Measurements from ENCODE around the gene SERPINB3.

SERPINB3 gene

DNA sequence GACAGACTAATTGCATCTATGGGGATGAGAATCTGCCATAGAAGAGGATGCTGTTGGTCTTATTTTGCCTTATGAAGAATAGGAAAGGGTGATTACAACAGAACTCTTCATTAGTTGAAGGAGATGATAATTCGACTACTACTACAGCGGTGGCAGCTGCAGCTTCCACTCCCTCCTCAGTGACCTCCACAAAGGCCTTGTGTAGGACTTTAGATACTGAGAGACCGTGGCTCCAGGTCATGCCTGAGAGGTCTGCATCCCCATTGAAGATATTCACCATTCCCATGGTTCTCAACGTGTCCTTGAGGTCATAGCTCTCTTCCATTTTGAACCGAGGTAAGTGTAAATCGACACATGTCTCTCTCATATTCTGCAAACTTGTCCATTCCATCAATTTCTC lies 24.0 kb downstream of the SERPINB3 start:
- H3K9me3 ChIP-seq = no peaks in the 10 kb centered on the region
- no peaks in the 10 kb centered on the region for H3K36me3 ChIP-seq
- no peak for DNase-seq
- H3K4me1 ChIP-seq = no peaks in the 10 kb centered on the region
- no peaks in the 10 kb centered on the region for H3K27me3 ChIP-seq
- TF ChIP-seq CTCF (IDR thresholded peaks at IDR 0.05; ENCODE audit: low read depth, low read length) = no peak
- no peak overlapping the region for H3K4me3 ChIP-seq (ENCODE audit: low read depth, low read length)

- H3K4me1 ChIP-seq = no peaks in the 10 kb centered on the region
- H3K27me3 ChIP-seq = no peaks in the 10 kb centered on the region
- TF ChIP-seq CTCF (IDR thresholded peaks at IDR 0.05; ENCODE audit: low read depth, low read length) = no peak
- H3K9me3 ChIP-seq = no peaks in the 10 kb centered on the region
- no peak overlapping the region for H3K4me3 ChIP-seq (ENCODE audit: low read depth, low read length)
- H3K36me3 ChIP-seq = no peaks in the 10 kb centered on the region
- DNase-seq = no peak
Observed at GRCh38 chr18:63627819-63628218, 33.9 kb downstream of the SERPINB3 start.

DNA sequence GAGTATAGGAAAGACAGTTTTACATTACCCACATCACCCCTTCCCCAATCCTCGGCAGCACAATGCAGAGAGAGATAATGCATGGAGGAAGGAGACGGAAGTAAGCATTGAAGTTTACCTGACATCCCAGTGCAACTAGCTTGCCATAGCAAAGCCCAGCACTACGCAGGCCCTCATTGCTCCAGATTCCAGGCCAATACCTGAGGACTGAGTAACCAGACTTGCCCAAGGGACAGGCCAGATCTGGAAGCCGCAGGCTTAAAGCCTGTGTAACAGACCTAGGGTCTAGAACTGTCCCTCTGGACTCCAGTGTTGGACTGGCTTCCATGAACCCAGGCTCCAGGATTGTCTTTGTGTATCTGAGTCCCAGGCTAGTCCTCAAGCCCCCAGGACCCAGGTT lies 35.3 kb downstream of the SERPINB3 start:
- TF ChIP-seq CTCF (IDR thresholded peaks at IDR 0.05; ENCODE audit: low read depth, low read length) = no peak
- H3K4me1 ChIP-seq = no peaks in the 10 kb centered on the region
- H3K9me3 ChIP-seq = no peaks in the 10 kb centered on the region
- H3K4me3 ChIP-seq (ENCODE audit: low read depth, low read length) = no peak overlapping the region
- H3K27me3 ChIP-seq = no peaks in the 10 kb centered on the region
- H3K36me3 ChIP-seq = no peaks in the 10 kb centered on the region
- DNase-seq = no peak

DNA sequence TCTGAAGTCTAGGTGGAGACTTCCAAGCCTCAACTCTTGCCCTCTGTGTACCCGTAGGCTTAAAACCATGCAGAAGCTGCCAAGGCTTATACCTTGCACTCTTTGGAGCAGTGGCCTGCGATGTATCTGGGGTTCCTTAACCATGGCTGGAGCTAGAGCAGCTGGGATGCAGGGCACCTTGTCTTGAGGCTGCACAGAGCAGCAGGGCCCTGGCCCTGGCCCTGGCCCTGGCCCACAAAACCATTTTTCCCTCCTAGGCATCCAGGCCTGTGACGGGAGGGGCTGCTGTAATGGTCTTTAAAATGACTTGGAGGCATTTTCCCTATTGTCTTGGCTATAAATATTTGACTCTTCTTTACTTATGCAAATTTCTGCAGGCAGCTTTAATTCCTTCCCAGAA lies 36.8 kb downstream of the SERPINB3 start:
- TF ChIP-seq CTCF (IDR thresholded peaks at IDR 0.05; ENCODE audit: low read depth, low read length) = no peak
- H3K9me3 ChIP-seq = no peaks in the 10 kb centered on the region
- DNase-seq = no peak
- no peak overlapping the region for H3K4me3 ChIP-seq (ENCODE audit: low read depth, low read length)
- no peaks in the 10 kb centered on the region for H3K4me1 ChIP-seq
- no peaks in the 10 kb centered on the region for H3K36me3 ChIP-seq
- H3K27me3 ChIP-seq = no peaks in the 10 kb centered on the region

- Histone ChIP-seq H3K4me3 (ENCODE audit: low read depth, low read length) (no peak overlapping the region), H3K36me3 (no peaks in the 10 kb centered on the region), H3K27me3 (no peaks in the 10 kb centered on the region), H3K4me1 (no peaks in the 10 kb centered on the region), H3K9me3 (no peaks in the 10 kb centered on the region)
- no peak for TF ChIP-seq CTCF (IDR thresholded peaks at IDR 0.05; ENCODE audit: low read depth, low read length)
- no peak for DNase-seq
Observed at GRCh38 chr18:63619661-63620060, 42.0 kb downstream of the SERPINB3 start.

GRCh38 chr18:63617915-63618234 lies 43.8 kb downstream of the SERPINB3 start:
- DNase-seq = no peak
- H3K4me3 ChIP-seq (ENCODE audit: low read depth, low read length) = no peak overlapping the region
- no peaks in the 10 kb centered on the region for H3K27me3 ChIP-seq
- no peaks in the 10 kb centered on the region for H3K36me3 ChIP-seq
- no peak for TF ChIP-seq CTCF (IDR thresholded peaks at IDR 0.05; ENCODE audit: low read depth, low read length)
- no peaks in the 10 kb centered on the region for H3K4me1 ChIP-seq
- no peaks in the 10 kb centered on the region for H3K9me3 ChIP-seq

Data from BE2C (cell line).